ENCODE measurements around the gene LCTL. TPM values are rescaled to one million over a fixed set of nuclear protein-coding genes. Genes with fewer than 3 reads are reported as not detected.

Gene LCTL
- total and polyA plus RNA-seq, 3 donors from 2014 or later = 0.16 to 0.19 TPM; not detected in 1

GRCh38 chr15:66598095-66598815 is 32.5 kb upstream of the LCTL start:
- no peak overlapping the region for H3K4me3 ChIP-seq
- H3K27ac ChIP-seq = no peak overlapping the region
- no peaks in the 10 kb centered on the region for H3K9me3 ChIP-seq
- H3K27me3 ChIP-seq = no peaks in the 10 kb centered on the region
- TF ChIP-seq CTCF (IDR thresholded peaks at IDR 0.05) (no peak), POLR2A (IDR thresholded peaks at IDR 0.05) (no peak)
- intact Hi-C loops (cut with DNase I; ENCODE audit: low total_unique reads) = no loop called here
- H3K4me1 ChIP-seq = no peaks in the 10 kb centered on the region
- no peak for DNase-seq
- no peaks in the 10 kb centered on the region for H3K36me3 ChIP-seq (ENCODE audit: low read depth, missing control alignments)
- WGBS, 2 donors = 79 to 85% methylated on average over 10 to 14 of the region's 14 CpGs

GRCh38 chr15:66595931-66596545 is 30.2 kb upstream of the LCTL start:
- no peak overlapping the region for H3K4me3 ChIP-seq
- peaks cover 5% of the 10 kb centered on the region for H3K4me1 ChIP-seq
- H3K9me3 ChIP-seq = no peaks in the 10 kb centered on the region
- 79 to 89% methylated on average over 8 of the region's 8 CpGs for WGBS, 2 donors
- no peaks in the 10 kb centered on the region for H3K27me3 ChIP-seq
- H3K36me3 ChIP-seq (ENCODE audit: low read depth, missing control alignments) = no peaks in the 10 kb centered on the region
- TF ChIP-seq CTCF (IDR thresholded peaks at IDR 0.05) (no peak), POLR2A (IDR thresholded peaks at IDR 0.05) (no peak)
- no peak overlapping the region for H3K27ac ChIP-seq
- DNase-seq = no peak
- intact Hi-C loops (cut with DNase I; ENCODE audit: low total_unique reads) = no loop called here

GRCh38 chr15:66595332-66595731 is 29.5 kb upstream of the LCTL start:
- H3K4me3 ChIP-seq = no peak overlapping the region
- no peak overlapping the region for H3K27ac ChIP-seq
- H3K9me3 ChIP-seq = no peaks in the 10 kb centered on the region
- no peaks in the 10 kb centered on the region for H3K27me3 ChIP-seq
- DNase-seq = no peak
- TF ChIP-seq CTCF (IDR thresholded peaks at IDR 0.05) (no peak), POLR2A (IDR thresholded peaks at IDR 0.05) (no peak)
- intact Hi-C loops (cut with DNase I; ENCODE audit: low total_unique reads) = no loop called here
- peaks cover 5% of the 10 kb centered on the region for H3K4me1 ChIP-seq
- H3K36me3 ChIP-seq (ENCODE audit: low read depth, missing control alignments) = no peaks in the 10 kb centered on the region

- H3K27ac ChIP-seq = no peak overlapping the region
These were observed 29.0 kb upstream of the LCTL start for GRCh38 chr15:66594836-66595235.

More at GRCh38 chr15:66594836-66595235, 29.0 kb upstream of the LCTL start:
- no peak for TF ChIP-seq CTCF (IDR thresholded peaks at IDR 0.05)
- no peak for TF ChIP-seq POLR2A (IDR thresholded peaks at IDR 0.05)
- Histone ChIP-seq H3K9me3 (no peaks in the 10 kb centered on the region), H3K36me3 (ENCODE audit: low read depth, missing control alignments) (no peaks in the 10 kb centered on the region), H3K4me1 (peaks cover 5% of the 10 kb centered on the region), H3K27me3 (no peaks in the 10 kb centered on the region), H3K4me3 (no peak overlapping the region)
- intact Hi-C loops (cut with DNase I; ENCODE audit: low total_unique reads) = no loop called here
- no peak for DNase-seq
- 85% methylated on average over 5 of the region's 5 CpGs for WGBS, 2 donors

All from testis (tissue), 3 donors.